CD4-positive, alpha-beta T cell (primary cell): ENCODE measurements around the gene OGFOD2. TPM values are rescaled to one million over a fixed set of nuclear protein-coding genes. Genes with fewer than 3 reads are reported as not detected.

Experiments
- ATAC-seq: fragments of 200-7000 bp; cut with Tn5 transposase; one replicate; pipeline ENCODE4 v1.10.0; 2022; ENCODE audit warnings: mild to moderate bottlenecking; ENCODE audit not compliant: poor library complexity
- CTCF ChIA-PET: fragments of 350-600 bp; sonication (Branson Sonifier 250); formaldehyde crosslinking; loops from one replicate; lab custom pipeline; 2021; ENCODE audit warnings: antibody characterized with exemption, inconsistent platforms; lab: Charles Lee
- POLR2A ChIA-PET: fragments of 350-600 bp; sonication (Branson Sonifier 250); formaldehyde crosslinking; loops from one replicate; lab custom pipeline; 2021; ENCODE audit warnings: antibody characterized with exemption, inconsistent platforms; lab: Charles Lee
- DNase-seq, 14 experiments: peaks; one replicate each; pipeline ENCODE4 v3.0.0-alpha.2; 2013 to 2020; ENCODE audit warnings: mixed read lengths in 2 of 14
- H3K27ac ChIP-seq, 2 donors: one replicate each; pipeline versions ENCODE4 v1.5.1 to v1.7.0; 2013; ENCODE audit warnings: low read length in 2 of 2, low read depth in 1 of 2, mild to moderate bottlenecking in 1 of 2
- H3K27me3 ChIP-seq, 2 experiments: 1 replicate in 1 of 2; 2 replicates in 1 of 2; pipeline versions ENCODE4 v1.6.1 to v1.7.0; 2013; ENCODE audit warnings: low read length in 2 of 2, control low read depth in 1 of 2, mild to moderate bottlenecking in 1 of 2, moderate library complexity in 1 of 2; ENCODE audit not compliant: insufficient read depth in 2 of 2, control insufficient read depth in 1 of 2
- H3K36me3 ChIP-seq: one replicate; pipeline ENCODE4 v1.6.1; 2013; ENCODE audit warnings: low read length, control low read depth; ENCODE audit not compliant: insufficient read depth
- H3K4me1 ChIP-seq: one replicate; pipeline ENCODE4 v1.6.1; 2013; ENCODE audit warnings: low read length, control low read depth; ENCODE audit not compliant: insufficient read depth
- H3K4me3 ChIP-seq: one replicate; pipeline ENCODE4 v1.5.1; 2013; ENCODE audit warnings: mild to moderate bottlenecking, low read length, moderate library complexity
- H3K9me3 ChIP-seq, 2 experiments: 1 replicate in 1 of 2; 2 replicates in 1 of 2; pipeline versions ENCODE4 v1.6.1 to v1.7.0; 2013; ENCODE audit warnings: low read length in 2 of 2, mild to moderate bottlenecking in 2 of 2, control low read depth in 1 of 2, moderate library complexity in 1 of 2; ENCODE audit not compliant: control insufficient read depth in 1 of 2, insufficient read depth in 1 of 2
- H3K27ac Mint-ChIP-seq: one replicate; pipeline ENCODE4 v1.8.0; 2020; ENCODE audit warnings: mixed read lengths
- H3K27me3 Mint-ChIP-seq: one replicate; pipeline ENCODE4 v1.8.0; 2021; ENCODE audit warnings: mixed read lengths
- H3K36me3 Mint-ChIP-seq: one replicate; pipeline ENCODE4 v1.8.0; 2021; ENCODE audit warnings: low read depth, mixed read lengths
- H3K4me1 Mint-ChIP-seq: one replicate; pipeline ENCODE4 v1.8.0; 2021; ENCODE audit warnings: low read depth, mixed read lengths
- H3K4me3 Mint-ChIP-seq: one replicate; pipeline ENCODE4 v1.8.0; 2020; ENCODE audit warnings: mild to moderate bottlenecking, mixed read lengths
- H3K9me3 Mint-ChIP-seq: one replicate; pipeline ENCODE4 v1.8.0; 2020; ENCODE audit warnings: mixed read lengths
- intact Hi-C, 2 experiments: fragments of 100-400 bp; cut with DNase I in 1 of 2; cut with micrococcal nuclease in 1 of 2; formaldehyde crosslinking; loops; one replicate each; pipeline versions ENCODE4 v1.15.1 to v1.9.0; 2023 to 2025; cut with DNase I, micrococcal nuclease
- total RNA-seq, 174 experiments: library from RNA in 2 of 174; stranded (reverse) in 2 of 174; gene quantifications; one replicate each; pipeline ENCODE4 v1.2.3 and lab custom pipeline; 2021 to 2026
- TF ChIP-seq, protein P1 (sequence below): fragments of 200-600 bp; IDR thresholded peaks from one replicate; pipeline ENCODE4 v1.8.0; 2022; ENCODE audit warnings: antibody characterized with exemption, mild to moderate bottlenecking

The OGFOD2 gene
- total RNA-seq, 2 experiments from 2014 or later, result 12.0 to 14.9 TPM

DNA sequence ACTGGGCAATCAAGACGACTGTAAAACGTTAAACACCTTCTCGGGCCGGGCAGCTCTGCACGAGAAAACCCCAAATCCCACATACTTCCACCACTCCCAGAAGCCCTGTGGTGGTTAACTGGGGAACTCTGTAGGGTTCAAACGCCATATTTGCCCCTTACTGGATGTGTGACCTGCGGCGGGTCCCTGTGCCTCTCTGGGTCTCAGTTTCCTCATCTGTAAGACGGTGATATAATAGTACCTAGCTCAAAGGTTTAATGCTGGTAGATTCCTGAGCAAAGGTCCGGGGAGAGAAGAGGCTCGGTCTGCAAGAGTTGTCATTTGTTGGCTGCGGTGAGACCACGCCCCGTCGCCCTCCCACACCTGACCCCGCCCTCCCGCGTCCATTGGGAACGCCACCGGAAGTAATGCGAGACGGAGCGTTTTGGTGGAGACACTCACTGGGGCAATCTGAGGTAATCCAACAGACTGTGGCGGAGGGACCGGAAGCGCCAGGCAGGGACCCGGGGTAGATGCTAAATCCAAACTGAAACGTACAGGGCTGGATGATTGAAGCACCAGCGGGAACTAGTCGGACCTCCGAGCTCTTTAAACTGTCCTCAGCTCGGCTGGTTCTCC is 661 bp upstream of the OGFOD2 start:
- H3K36me3 Mint-ChIP-seq, result peaks cover 17% of the 10 kb centered on the region
- ChIA-PET POLR2A (interaction anchor here (0.6 to 3.1 kb wide), 22 partner anchors 8 to 484 kb away, joined by 3 to 58 read pairs (median 5); partner anchors contain the start of genes ABCB9, HIP1R, MPHOSPH9 and MTRFR), CTCF (no interaction called here)
- H3K4me3 ChIP-seq, result peak overlapping the region; percentile 97
- TF ChIP-seq, protein P1, sequence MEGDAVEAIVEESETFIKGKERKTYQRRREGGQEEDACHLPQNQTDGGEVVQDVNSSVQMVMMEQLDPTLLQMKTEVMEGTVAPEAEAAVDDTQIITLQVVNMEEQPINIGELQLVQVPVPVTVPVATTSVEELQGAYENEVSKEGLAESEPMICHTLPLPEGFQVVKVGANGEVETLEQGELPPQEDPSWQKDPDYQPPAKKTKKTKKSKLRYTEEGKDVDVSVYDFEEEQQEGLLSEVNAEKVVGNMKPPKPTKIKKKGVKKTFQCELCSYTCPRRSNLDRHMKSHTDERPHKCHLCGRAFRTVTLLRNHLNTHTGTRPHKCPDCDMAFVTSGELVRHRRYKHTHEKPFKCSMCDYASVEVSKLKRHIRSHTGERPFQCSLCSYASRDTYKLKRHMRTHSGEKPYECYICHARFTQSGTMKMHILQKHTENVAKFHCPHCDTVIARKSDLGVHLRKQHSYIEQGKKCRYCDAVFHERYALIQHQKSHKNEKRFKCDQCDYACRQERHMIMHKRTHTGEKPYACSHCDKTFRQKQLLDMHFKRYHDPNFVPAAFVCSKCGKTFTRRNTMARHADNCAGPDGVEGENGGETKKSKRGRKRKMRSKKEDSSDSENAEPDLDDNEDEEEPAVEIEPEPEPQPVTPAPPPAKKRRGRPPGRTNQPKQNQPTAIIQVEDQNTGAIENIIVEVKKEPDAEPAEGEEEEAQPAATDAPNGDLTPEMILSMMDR, result no peak
- H3K4me1 Mint-ChIP-seq, result peaks cover 29% of the 10 kb centered on the region
- no peaks in the 10 kb centered on the region for H3K9me3 Mint-ChIP-seq
- no peaks in the 10 kb centered on the region for H3K9me3 ChIP-seq
- peaks cover 15% of the 10 kb centered on the region for H3K36me3 ChIP-seq
- intact Hi-C loops, result loop anchor here (1.0 to 10.0 kb wide), 6 partner anchors 8 to 1507 kb away; partner anchors contain the start of genes ABCB9 (in 1 of the 2), DIABLO (in 1 of the 2), KNTC1 (in 1 of the 2) and MPHOSPH9 (in 1 of the 2)
- ATAC-seq (peak; percentile 81), DNase-seq (peak; percentile 97 to 99 (median 99))
- peak overlapping the region; percentile 98 for H3K27ac Mint-ChIP-seq
- peak overlapping the region; percentile 99 to 100 for H3K27ac ChIP-seq
- H3K4me1 ChIP-seq, result peaks cover 49% of the 10 kb centered on the region
- H3K27me3 ChIP-seq, result no peaks in the 10 kb centered on the region
- H3K4me3 Mint-ChIP-seq, result peak overlapping the region; percentile 98
- no peaks in the 10 kb centered on the region for H3K27me3 Mint-ChIP-seq

DNA sequence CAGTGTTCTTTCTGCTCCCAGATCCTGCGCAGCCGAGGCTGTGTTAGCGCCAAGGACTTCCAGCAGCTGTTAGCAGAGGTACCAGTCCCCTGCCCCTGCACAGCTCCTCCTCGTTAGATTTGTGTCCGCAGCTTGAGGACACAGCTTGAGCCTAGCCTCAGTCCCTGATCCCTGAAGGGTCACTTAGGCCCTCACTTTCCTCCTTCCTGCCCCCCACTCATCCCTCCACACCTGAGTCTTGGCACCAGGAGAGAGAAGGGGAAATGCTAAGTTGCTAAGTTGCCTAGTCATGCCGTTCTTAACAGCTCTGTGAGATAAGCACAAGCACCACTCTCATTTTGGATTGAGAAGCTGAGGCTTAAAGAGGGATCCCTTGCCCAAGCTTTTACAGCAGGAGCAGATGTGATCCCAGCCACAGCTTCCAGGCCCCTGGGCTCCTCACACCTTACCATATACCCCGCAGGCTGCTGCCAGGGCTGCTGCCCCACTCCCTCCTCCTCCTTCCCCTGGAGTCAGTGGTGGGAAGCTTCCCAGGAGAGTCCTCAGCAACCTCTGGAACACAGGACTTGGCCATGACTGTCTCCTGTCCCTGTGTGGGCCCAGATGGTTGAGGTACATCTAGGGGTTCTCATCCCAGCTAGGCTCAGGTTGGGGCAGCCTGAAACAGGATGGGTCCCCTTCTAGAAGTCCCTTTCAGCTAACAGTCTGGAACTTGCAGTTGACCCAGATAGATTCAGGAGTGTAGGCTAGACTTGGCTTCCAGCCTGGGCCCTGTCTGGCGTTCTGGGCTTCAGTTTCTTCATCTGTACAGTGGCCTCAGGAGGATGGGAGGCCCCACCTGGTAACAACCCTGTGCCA is 975 bp downstream of the OGFOD2 start:
- Histone ChIP-seq H3K4me1 (peaks cover 60% of the 10 kb centered on the region), H3K36me3 (peaks cover 15% of the 10 kb centered on the region), H3K27ac (peak overlapping the region; percentile 99 to 100), H3K9me3 (no peaks in the 10 kb centered on the region), H3K4me3 (peak overlapping the region; percentile 97), H3K27me3 (no peaks in the 10 kb centered on the region)
- H3K4me3 Mint-ChIP-seq, result peak overlapping the region; percentile 98
- H3K4me1 Mint-ChIP-seq, result peaks cover 37% of the 10 kb centered on the region
- intact Hi-C loops, result loop anchor here (2.0 to 10.0 kb wide), 5 partner anchors 176 to 626 kb away; partner anchors contain the start of genes DDX55 (in 1 of the 2), KNTC1 (in 1 of the 2), PITPNM2 (in 1 of the 2) and RSRC2 (in 1 of the 2)
- DNase-seq (peak in 1 of 14 experiments; percentile 27), ATAC-seq (no peak)
- ChIA-PET POLR2A (interaction anchor here (0.8 to 3.1 kb wide), 15 partner anchors 8 to 482 kb away, joined by 3 to 58 read pairs (median 7); partner anchors contain the start of genes ABCB9, HIP1R, MPHOSPH9 and MTRFR), CTCF (interaction anchor here (0.6 to 1.2 kb wide), 2 partner anchors 9 to 46 kb away, joined by 3 read pairs; partner anchors contain the start of gene ABCB9)
- TF ChIP-seq, protein P1, result no peak
- peaks cover 20% of the 10 kb centered on the region for H3K36me3 Mint-ChIP-seq
- no peaks in the 10 kb centered on the region for H3K27me3 Mint-ChIP-seq
- no peaks in the 10 kb centered on the region for H3K9me3 Mint-ChIP-seq
- peak overlapping the region; percentile 98 for H3K27ac Mint-ChIP-seq

DNA sequence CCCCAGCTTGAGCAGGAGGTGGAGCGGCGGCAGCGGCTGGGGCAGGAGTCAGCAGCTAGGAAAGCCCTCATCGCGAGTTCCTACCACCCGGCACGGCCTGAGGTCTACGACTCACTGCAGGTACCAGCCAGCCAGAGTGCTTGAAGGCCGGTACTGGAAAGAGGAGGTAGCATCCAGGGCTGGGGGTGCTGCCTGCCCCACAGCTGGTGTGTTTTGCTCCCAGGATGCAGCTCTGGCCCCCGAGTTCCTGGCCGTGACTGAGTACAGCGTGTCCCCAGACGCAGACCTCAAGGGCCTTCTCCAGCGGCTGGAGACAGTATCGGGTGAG is 1.6 kb downstream of the OGFOD2 start:
- Mint-ChIP-seq H3K27me3 (no peaks in the 10 kb centered on the region), H3K4me3 (peak overlapping the region; percentile 98), H3K9me3 (no peaks in the 10 kb centered on the region), H3K36me3 (peaks cover 20% of the 10 kb centered on the region), H3K4me1 (peaks cover 40% of the 10 kb centered on the region), H3K27ac (peak overlapping the region; percentile 44)
- ChIA-PET CTCF (interaction anchor here (0.6 kb wide), 1 partner anchor 46 kb away, joined by 3 read pairs; no protein-coding TSS in a partner anchor), POLR2A (interaction anchor here (2.4 to 3.1 kb wide), 4 partner anchors 11 to 389 kb away, joined by 16 to 58 read pairs (median 34); partner anchors contain the start of genes ABCB9, HIP1R, MPHOSPH9 and MTRFR)
- Histone ChIP-seq H3K36me3 (peaks cover 17% of the 10 kb centered on the region), H3K4me3 (no peak overlapping the region), H3K27me3 (no peaks in the 10 kb centered on the region), H3K27ac (no peak overlapping the region), H3K4me1 (peaks cover 66% of the 10 kb centered on the region), H3K9me3 (no peaks in the 10 kb centered on the region)
- no peak for ATAC-seq
- DNase-seq, result no peak
- intact Hi-C loops, result loop anchor here in 1 of 2 experiments (5.0 to 10.0 kb wide), 4 partner anchors 176 to 626 kb away; partner anchors contain the start of genes DDX55, KNTC1, PITPNM2 and RSRC2
- TF ChIP-seq, protein P1, result no peak
